Stimulated activated CD4-positive, alpha-beta T cell treated with anti-CD3 and anti-CD28 coated beads, TNF-alpha, amount 100 ng/mL, for 24 hours (primary cell): ENCODE results near the gene TMEM196.
"Not testable (repeated sequence)": the region's sequence is repeated elsewhere in the genome, so short reads cannot be mapped to it uniquely, and the experiment has no call there.

Experiments
- DNase-seq, 3 experiments: peaks; one replicate each; pipeline ENCODE4 v3.0.0-alpha.2; 2020; ENCODE audit warnings: low read depth in 3 of 3

TMEM196 gene

DNA sequence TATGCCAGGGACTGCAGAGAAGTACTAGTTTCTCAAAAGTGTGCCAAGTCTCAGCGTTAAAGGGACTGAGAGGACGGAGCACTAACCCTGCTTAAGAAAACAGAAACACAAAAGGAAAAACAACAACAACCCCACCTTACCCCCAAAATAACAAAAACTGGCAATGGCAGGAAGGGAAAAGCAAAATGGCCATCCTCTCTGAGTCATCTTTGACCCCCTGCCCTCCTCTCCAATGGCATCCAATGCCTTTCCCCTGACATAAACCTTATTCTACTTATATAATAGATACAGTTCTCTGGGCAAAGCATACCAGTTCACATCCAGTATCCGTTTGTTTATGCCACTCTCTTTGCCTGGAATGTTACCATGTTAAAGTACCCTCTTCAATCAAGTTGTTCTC lies 66.2 kb downstream of the TMEM196 start:
- DNase-seq = no peak

DNA sequence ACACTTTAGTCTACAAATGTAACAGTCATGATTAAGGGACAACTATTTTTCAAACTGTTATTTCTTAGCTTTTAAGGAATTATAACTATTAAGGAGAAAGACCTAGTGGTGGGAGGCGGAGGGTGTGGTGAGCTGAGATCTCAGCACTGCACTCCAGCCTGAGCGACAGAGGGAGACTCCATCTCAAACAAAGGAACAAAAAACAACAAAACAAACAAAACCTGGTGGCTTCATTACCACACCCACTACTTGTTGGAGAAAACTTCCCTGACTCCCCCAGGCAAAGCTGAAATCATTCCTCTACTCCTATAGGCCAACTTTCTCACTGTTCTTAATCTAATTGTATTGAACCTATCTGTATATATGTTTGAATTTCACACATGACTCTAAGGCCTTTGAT lies 67.8 kb downstream of the TMEM196 start:
- no peak for DNase-seq

DNA sequence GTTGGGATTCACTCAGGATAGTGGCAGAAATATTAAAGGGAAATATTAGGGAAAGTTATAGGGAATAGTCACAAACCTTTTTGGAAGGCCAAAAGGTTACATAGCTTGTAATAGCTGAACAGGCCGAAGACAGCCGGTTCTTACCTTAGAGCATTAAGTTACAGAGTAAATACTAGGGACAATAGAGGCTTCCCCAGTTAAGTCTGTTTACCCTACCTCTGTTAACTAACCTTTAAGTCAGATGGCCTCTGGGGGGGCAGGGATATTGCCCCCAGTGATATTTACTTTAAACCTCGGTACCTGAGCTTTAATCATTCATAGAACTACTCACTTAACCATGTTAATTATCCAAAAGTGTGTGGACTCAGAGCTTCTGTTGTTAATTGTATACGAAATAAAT lies 71.9 kb downstream of the TMEM196 start:
- no peak for DNase-seq

DNA sequence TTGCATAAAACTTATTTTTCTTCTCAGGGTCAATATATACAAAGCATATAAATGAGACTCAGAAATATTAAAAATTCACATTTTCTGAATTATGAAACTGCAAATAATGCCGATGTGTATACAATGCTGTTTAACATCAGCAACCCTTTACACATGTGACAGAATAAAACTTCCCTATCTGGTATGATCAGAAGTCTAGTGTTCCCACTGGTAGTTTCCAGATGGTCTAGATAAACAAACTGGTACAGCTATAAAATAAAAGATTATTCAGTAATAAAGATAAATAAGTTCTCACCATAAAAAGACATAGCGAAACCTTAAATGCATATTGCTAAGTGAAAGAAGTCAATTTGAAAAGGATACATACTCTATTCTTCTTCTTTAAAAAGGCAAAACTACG lies 72.5 kb downstream of the TMEM196 start:
- no peak for DNase-seq

DNA sequence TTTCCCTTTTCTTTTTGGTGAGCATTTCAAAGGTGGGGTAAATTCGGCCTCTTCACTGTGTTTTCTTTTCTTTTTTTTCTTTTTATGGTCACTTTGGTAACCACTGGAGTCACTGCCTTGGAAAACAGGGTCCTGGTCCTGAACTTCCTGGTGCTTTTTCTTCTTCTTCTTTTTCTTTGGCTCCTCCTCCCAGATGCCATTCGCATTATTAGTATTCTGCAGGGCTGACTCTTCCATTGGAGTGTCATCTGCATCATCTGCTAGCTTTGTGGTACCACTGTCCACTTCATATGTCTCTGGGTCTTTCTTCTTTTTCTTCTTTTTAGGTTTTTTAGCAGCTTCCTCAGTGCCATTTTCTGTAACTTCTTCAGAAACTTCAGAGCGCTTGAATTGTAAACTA lies 75.1 kb downstream of the TMEM196 start:
- DNase-seq = no peak

DNA sequence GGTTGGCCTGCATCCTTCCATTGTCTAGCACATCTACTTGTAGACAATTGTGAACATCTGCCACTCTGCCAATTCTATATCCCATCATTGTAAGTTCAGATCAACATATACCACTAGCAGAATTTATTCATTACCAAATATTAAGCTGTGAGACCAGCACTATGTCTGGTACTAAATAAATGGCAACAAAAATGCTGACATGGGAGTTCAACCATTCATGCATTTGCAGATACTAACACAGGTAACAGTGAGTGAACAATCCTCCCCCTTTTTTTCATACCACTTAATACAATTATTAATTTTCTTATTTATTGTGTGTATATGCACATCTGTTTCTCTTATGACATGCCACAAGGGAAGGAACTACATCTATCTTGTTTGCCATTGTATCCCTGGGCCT lies 76.5 kb downstream of the TMEM196 start:
- DNase-seq = no peak

DNA sequence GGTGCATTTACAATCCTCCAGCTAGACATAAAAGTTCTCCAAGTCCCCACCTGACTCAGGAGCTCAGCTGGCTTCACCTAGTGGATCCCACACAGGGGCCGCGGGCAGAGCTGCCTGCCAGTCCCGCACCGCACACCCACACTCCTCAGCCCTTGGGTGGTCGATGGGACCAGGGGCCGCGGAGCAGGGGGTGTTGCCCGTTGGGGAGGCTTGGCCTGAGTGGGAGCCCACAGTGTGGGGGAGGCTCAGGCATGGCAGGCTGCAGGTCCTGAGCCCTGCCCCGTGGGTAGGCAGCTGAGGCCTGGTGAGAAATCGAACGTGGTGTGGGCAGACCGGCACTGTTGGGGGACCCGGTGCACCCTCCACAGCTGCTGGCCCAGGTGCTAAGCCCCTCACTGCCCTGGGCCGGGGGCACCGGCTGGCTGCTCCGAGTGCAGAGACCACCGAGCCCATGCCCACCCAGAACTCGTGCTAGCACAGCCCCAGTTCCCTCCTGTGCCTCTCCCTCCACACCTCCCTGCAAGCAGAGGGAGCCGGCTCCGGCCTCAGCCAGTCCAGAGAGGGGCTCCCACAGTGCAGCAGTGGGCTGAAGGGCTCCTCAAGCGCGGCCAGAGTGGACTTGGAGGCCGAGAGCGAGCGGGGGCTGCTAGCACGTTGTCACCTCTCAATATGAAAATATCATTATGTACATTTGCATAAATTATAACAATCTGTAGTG lies 81.1 kb downstream of the TMEM196 start:
- no peak for DNase-seq

DNA sequence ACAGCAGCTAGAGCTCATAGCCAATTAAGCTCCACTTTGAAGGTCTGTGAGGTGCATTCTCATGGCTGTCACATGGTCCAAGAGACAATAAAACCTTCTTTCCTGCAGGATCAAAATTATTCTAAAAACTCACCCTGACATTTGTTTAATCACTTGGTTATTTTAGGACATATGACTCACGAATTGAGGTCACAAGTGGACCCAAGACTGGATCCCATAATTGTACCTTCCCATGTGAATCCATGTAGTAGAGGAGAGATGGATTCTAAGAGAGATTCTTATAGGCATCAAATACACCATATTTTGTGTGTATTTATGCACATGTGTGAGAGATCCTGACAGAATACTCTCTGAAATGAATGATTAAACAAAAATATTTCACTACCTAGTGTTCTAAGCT lies 82.7 kb downstream of the TMEM196 start:
- DNase-seq = no peak

DNA sequence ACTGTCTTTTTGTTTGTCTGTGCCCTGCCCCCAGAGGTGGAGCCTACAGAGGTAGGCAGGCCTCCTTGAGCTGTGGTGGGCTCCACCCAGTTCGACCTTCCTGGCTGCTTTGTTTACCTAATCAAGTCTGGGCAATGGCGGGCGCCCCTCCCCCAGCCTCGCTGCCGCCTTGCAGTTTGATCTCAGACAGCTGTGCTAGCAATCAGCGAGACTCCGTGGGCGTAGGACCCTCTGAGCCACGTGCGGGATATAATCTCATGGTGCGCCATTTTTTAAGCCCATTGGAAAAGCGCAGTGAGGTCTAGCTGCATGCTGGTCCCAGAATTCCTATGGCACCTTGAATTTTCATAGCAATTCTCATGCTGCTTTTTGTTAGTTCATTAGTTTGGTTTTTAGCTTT lies 84.3 kb downstream of the TMEM196 start:
- DNase-seq = not testable (repeated sequence)

DNA sequence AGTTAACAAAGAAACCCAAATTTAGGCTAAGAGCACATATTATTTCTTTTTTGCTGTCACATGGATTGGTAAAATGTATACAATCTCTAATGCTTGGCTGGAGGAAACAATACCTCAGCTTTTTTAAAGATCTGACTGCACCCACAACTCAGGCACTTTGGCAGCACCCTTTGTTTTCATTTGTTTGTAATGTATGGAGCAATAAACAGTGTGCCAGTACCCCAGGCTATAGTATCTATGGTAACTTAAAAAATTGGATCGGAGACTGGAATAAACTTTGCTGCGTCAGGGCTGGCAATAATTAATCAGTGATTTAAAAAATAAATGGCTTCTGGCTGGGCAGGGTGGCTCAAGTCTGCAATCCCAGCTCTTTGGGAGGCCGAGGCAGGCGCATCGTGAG lies 91.8 kb downstream of the TMEM196 start:
- DNase-seq = no peak

DNA sequence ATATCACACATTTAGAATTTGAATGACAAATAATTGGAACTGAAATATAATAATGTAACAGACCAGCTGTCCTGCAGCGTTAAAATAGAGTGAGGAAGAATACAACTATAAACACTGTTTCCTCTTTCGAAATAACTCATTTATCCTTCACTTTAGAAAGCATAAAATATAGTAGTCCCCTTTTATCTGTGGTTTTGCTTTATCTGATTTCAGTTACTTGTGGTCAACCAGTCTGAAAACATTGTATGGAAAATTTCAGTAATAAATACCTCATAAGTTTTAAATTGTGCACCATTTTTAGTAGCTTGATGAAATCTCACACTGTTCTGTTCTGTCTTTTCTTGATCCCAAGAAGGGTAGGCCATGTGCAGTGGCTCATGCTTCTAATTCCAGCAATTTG lies 96.2 kb downstream of the TMEM196 start:
- DNase-seq = no peak

DNA sequence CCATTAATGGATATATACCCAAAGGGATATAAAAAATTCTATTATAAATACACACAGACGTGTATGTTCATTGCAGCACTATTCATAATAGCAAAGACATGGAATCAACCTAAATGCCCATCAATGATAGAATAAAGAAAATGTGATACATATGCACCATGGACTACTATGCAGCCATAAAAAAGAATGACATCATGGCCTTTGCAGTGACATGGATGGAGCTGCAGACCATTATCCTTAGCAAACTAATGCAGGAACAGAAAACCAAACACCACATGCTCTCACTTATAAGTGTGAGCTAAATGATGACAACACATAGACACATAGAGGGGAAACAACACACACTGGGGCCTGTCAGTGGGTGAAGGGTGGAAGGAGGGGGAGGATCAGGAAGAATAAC lies 97.6 kb downstream of the TMEM196 start:
- no peak for DNase-seq

DNA sequence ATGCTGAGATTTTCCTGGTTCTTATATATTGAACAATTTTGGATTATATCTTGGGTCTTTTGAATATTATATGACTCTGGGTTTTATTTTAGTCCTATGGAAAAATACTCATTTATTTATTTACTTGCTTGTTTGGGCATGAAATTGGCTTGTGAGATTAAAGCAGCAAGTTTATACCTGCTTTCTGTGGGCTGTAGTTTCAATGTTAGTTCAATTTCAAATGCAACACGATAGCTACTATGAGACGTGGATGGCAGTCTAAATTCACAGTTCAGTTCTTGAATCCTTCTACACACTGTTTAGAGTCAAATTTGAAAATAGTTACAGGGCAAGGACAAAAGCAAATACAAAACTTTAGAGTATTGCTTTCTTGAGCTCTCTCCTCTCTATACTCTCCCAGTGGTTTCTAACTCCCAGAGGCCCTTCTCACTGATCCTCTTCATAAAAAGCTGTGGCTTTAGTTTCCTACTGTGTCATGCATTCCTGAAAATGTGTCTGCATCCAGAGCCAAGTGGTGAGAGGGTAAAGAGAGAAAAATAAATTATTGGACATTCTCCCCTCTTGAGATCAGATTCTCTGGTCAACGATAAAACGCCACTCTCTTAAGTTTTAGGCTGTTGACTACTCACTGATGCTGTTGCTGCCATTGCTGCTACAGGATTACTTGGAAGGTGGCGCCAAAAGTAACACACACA lies 99.0 kb downstream of the TMEM196 start:
- DNase-seq = no peak

DNA sequence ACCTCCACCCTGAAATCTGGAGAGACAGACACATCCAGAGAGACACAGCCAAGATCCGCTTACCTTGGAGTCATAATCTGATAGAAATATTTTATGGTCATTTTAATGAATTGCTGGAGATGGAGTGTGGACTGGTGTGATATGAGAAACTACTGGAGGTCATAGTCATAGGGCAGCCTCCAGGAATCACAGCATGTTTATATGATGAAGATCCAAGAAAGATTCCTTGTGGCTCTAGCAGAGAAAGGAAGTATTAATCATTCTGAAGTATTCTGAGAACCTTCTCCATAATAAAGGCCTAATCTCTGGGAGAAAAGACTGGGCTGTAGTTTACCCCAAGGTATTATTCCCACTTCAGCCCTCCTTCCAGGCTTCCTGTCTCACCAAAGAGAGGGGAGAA lies 102.6 kb downstream of the TMEM196 start:
- no peak for DNase-seq
